RWPE1 (cell line): ENCODE results near the gene KLHL35.

Experiments used
- CTCF ChIA-PET: fragments of 350-600 bp; sonication (Branson Sonifier 250); formaldehyde crosslinking; extraction: SDS; loops from one replicate; lab custom pipeline; 2021; lab: Yijun Ruan, JAX
- POLR2A ChIA-PET: fragments of 400-600 bp; formaldehyde crosslinking; extraction: SDS; loops from one replicate; lab custom pipeline; 2020; ENCODE audit warnings: antibody characterized with exemption; ENCODE audit not compliant: low non-redundant PET; lab: Yijun Ruan, JAX
- DNase-seq: peaks from one replicate; pipeline ENCODE4 v3.0.0; 2012; ENCODE audit warnings: low spot score
- H3K27ac ChIP-seq: fragments of 450-650 bp; 2 replicates; pipeline ENCODE4 v1.5.1; 2017
- TF ChIP-seq, protein P1 (sequence below): fragments of 450-650 bp; conservative IDR thresholded peaks from 2 replicates; pipeline ENCODE4 v1.5.1; 2017; ENCODE audit warnings: low read depth, mild to moderate bottlenecking

KLHL35 gene

GRCh38 chr11:75468534-75469340 is 35.7 kb upstream of the KLHL35 start:
- CTCF ChIA-PET, result interaction anchor here (0.9 to 1.7 kb wide), 2 partner anchors 17 to 24 kb away, joined by 4 to 11 read pairs; no protein-coding TSS in a partner anchor
- POLR2A ChIA-PET, result interaction anchor here (0.6 kb wide), 2 partner anchors 24 to 104 kb away, joined by 3 to 4 read pairs; no protein-coding TSS in a partner anchor
- no peak for DNase-seq

GRCh38 chr11:75467881-75468280 is 34.9 kb upstream of the KLHL35 start:
- no peak overlapping the region for H3K27ac ChIP-seq
- TF ChIP-seq, protein P1, sequence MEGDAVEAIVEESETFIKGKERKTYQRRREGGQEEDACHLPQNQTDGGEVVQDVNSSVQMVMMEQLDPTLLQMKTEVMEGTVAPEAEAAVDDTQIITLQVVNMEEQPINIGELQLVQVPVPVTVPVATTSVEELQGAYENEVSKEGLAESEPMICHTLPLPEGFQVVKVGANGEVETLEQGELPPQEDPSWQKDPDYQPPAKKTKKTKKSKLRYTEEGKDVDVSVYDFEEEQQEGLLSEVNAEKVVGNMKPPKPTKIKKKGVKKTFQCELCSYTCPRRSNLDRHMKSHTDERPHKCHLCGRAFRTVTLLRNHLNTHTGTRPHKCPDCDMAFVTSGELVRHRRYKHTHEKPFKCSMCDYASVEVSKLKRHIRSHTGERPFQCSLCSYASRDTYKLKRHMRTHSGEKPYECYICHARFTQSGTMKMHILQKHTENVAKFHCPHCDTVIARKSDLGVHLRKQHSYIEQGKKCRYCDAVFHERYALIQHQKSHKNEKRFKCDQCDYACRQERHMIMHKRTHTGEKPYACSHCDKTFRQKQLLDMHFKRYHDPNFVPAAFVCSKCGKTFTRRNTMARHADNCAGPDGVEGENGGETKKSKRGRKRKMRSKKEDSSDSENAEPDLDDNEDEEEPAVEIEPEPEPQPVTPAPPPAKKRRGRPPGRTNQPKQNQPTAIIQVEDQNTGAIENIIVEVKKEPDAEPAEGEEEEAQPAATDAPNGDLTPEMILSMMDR, result no peak
- ChIA-PET CTCF (interaction anchor here (0.6 to 1.7 kb wide), 3 partner anchors 9 to 210 kb away, joined by 5 to 11 read pairs (median 6); no protein-coding TSS in a partner anchor), POLR2A (interaction anchor here (0.6 kb wide), 1 partner anchor 61 kb away, joined by 6 read pairs; no protein-coding TSS in a partner anchor)
- DNase-seq, result no peak

More at GRCh38 chr11:75468534-75469340, 35.7 kb upstream of the KLHL35 start:
- no peak overlapping the region for H3K27ac ChIP-seq
- TF ChIP-seq, protein P1, result no peak

- ChIA-PET CTCF (interaction anchor here (0.6 to 1.7 kb wide), 3 partner anchors 10 to 211 kb away, joined by 5 to 11 read pairs (median 6); no protein-coding TSS in a partner anchor), POLR2A (interaction anchor here (0.6 kb wide), 1 partner anchor 61 kb away, joined by 6 read pairs; no protein-coding TSS in a partner anchor)
- TF ChIP-seq, protein P1, result no peak
Observed at GRCh38 chr11:75467311-75467710, 34.3 kb upstream of the KLHL35 start.

DNA sequence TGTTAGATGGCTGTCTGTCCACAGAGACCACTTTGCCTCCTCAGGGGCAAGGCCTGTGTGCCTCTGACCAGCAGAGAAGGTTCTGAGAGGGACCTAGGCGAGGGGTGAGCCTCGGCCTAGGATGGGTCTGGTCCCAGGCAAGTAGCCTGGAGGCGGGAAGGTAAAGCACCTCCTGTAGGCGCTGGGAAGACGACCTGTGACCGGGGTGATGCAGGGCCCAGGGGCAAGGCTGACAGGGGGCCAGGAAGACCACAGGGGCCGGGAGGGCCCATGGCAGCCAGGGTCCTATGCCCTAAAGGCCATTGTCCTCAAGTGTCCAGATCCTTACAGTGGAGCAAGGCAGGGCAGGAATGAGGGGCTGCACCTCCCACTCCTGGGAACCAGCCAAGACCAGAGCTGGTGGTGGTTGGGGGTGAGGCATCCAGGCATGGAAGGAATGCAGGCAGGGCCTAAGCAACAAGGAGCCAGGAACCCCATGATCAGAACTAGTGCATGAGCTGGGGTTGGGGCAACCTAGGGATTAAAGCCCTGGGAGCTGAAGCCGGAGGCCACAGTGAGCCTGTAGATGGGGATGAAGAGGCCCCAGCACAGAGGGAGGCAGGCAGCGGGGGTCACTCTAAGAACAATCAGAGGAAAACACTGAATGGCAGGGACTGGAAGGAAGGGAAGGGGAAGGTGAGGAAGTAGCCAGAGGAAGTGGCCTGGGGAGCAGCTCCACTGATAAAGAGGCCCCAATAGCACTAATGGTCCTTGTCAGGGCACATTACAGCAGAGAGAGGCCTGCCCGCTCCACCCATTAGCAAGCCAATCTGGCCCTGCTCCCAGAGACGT is 32.9 kb upstream of the KLHL35 start:
- CTCF ChIA-PET, result interaction anchor here (1.2 kb wide), 1 partner anchor 15 kb away, joined by 7 read pairs; no protein-coding TSS in a partner anchor
- no peak for DNase-seq
- POLR2A ChIA-PET, result no interaction called here
- TF ChIP-seq, protein P1, result no peak
- H3K27ac ChIP-seq, result no peak overlapping the region

More at GRCh38 chr11:75467311-75467710, 34.3 kb upstream of the KLHL35 start:
- H3K27ac ChIP-seq, result no peak overlapping the region
- DNase-seq, result no peak

- DNase-seq, result no peak
- TF ChIP-seq, protein P1, result no peak
- H3K27ac ChIP-seq, result no peak overlapping the region
- ChIA-PET CTCF (interaction anchor here (0.5 kb wide), 1 partner anchor 788 kb away, joined by 9 read pairs; no protein-coding TSS in a partner anchor), POLR2A (no interaction called here)
Observed at GRCh38 chr11:75463106-75463774, 30.2 kb upstream of the KLHL35 start.
